GM12874 (cell line): ENCODE results near the gene GRAP2.

Experiments used
- CTCF ChIP-seq: IDR thresholded peaks from 2 replicates; pipeline ENCODE4 v1.5.1; 2011; ENCODE audit warnings: low read depth, mild to moderate bottlenecking, control low read depth, low read length, moderate library complexity; ENCODE audit not compliant: insufficient read depth

Gene GRAP2

GRCh38 chr22:39996732-39997131 lies 95.8 kb downstream of the GRAP2 start:
- no peak for TF ChIP-seq CTCF

GRCh38 chr22:39997421-39997820 lies 96.5 kb downstream of the GRAP2 start:
- TF ChIP-seq CTCF = no peak

- TF ChIP-seq CTCF = no peak
Observed at GRCh38 chr22:39997939-39998726, 97.2 kb downstream of the GRAP2 start.

- TF ChIP-seq CTCF = no peak
Observed at GRCh38 chr22:39999144-39999757, 98.4 kb downstream of the GRAP2 start.

- TF ChIP-seq CTCF = no peak
Observed at GRCh38 chr22:40000171-40000570, 99.3 kb downstream of the GRAP2 start.

- no peak for TF ChIP-seq CTCF
Observed at GRCh38 chr22:40001106-40001505, 100.2 kb downstream of the GRAP2 start.

- no peak for TF ChIP-seq CTCF
Observed at GRCh38 chr22:40001800-40002577, 101.1 kb downstream of the GRAP2 start.
